HG03066 (cell line): ENCODE data around the gene MRPL24.

Experiments used
- ATAC-seq: cut with Tn5 transposase; IDR thresholded peaks from one replicate; pipeline ENCODE4 v1.9.1; 2021; ENCODE audit warnings: low read depth; ENCODE audit not compliant: unreplicated experiment

Gene MRPL24

DNA sequence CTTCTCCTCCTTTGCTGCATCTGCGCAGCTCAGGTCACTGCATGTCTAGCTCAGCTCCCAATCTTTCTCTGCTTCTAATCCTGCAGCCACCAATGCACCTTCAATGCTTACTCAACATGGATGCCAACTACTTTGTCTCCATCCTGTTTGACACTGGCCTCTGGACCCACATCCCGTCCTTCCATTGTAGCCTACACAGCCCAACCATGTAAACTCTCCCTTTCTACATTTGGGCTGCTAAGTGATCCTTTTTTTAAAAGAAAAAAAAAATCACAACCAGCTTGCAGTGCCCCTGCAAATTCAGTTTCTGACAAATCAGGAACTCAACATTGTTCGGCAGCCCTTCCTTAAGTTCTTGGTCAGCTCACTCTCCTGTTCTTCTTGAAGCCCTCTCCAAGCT lies 26.1 kb downstream of the MRPL24 start:
- no peak for ATAC-seq

- no peak for ATAC-seq
These were observed 28.3 kb downstream of the MRPL24 start for GRCh38 chr1:156712626-156713025.

DNA sequence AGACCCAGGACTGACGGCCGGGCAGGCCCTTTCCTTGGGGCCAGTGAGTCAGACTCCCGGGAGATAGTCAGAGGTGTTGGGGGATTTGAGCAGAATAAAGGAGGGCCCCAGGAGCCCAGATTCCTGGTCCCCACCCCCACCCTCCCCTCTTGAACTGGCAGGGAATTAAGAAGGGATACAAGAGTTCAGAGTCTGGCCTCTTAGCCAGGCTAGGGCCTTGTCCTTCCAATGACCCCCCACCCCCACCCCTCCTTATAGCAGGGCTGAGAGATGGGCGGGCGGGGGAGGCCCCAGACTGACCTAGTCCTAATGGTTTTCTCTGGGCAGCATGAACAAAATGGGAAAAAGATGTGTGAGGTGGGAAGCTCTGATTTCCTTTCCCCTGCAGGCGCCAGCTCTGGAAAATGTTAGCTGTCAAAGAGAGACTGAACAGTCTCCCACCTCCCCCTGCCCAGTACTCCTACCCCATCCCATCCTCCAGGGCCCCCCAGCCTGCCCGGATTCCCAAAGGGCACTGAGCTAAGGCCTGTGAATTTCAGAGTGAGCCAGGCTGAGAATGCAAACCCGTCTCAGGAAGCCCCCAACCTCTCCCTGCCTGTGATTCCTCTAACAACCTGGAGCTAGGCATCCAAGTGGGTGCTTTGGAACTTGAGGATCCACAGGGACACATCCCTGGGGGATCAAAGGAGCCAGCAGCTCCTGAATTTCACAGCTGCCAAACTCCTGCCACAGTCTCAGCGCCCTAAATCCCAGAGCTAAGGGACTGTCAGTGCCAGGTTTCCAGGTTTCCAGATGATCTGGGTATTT lies 29.7 kb downstream of the MRPL24 start:
- no peak for ATAC-seq

- ATAC-seq, result no peak
These were observed 31.0 kb downstream of the MRPL24 start for GRCh38 chr1:156709757-156710489.

GRCh38 chr1:156709031-156709430 lies 31.9 kb downstream of the MRPL24 start:
- ATAC-seq, result no peak

- no peak for ATAC-seq
These were observed 32.6 kb downstream of the MRPL24 start for GRCh38 chr1:156708218-156708661.

DNA sequence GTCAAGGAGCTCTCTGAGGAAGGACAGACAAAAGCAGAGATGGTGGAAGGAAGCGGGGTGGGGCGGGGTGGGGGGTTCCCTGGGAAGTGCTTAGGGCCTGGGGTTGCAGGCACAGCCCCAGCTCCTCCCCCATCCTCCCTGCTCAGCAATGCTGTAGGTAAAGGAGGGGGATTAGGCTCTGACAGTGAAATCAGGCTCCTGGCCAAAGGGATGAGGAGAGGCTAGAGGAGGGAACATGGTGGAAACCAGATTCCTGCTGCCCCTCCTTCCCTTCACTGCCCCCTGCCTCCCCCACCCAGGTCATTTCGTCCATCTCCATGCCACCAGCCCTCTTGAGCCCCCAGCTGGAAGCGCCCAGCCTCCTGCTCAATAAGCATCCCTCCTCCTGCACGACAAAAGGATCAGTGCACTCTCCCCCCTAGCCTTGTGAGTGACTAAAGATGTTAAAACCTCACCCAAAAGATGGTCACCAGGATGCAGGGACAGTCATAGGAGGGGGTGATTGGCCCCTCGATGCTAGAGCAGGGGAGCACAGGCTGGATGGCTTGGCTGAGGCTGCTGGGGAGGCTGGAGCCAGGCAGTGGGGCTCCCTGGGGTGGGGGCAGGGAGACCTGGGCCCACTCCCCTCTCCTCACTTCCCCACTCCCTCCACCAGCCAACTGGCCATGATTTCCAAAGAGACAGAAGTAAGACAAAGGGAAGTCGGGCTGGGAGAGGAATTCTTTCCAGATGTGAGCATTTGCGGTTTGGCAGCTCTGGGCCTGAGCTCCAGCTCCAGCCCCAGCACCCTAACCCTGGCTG lies 33.3 kb downstream of the MRPL24 start:
- no peak for ATAC-seq

GRCh38 chr1:156706657-156707416 lies 34.1 kb downstream of the MRPL24 start:
- no peak for ATAC-seq

DNA sequence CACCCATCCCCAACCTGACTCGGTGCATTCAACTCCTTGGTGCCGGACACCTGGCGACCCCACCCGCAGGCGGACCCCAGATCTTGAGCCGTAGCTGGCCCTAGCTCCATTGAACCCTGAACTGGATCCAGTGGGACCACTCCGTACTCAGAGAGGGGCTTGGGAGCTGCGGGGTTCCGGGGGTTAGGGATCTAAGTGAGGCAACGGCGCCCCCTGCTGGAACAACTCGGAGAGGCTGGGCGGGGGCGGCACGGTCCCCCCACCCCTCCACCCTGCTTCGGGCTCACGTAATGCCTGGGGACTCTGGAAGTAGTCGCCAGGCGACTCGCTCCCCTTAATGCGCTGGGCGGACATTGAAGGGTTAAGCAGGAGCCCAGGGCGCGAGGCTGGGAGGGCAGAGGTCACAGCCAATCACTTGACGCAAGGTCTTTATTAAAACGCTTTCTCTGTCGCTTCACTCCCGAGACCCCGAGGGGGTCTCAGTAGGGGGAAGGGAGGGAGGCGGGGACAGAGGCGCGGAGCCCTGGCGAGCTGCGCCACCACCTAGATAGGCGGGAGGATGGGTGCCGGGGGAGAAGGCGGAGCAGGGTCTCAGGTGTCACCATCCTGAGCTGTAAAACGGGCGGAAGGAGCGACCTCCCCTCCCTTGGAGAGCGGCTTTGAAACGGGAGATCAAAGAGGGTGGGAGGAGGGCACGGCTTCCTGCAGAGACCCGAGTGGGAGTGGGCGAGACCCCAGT lies 34.8 kb downstream of the MRPL24 start:
- no peak for ATAC-seq

- no peak for ATAC-seq
These were observed 35.5 kb downstream of the MRPL24 start, which contains the start of gene CRABP2 for GRCh38 chr1:156705321-156705917. Gene CRABP2 (minus strand): TSS chr1:156705583. CDS start chr1:156705446, 137 bp downstream.

DNA sequence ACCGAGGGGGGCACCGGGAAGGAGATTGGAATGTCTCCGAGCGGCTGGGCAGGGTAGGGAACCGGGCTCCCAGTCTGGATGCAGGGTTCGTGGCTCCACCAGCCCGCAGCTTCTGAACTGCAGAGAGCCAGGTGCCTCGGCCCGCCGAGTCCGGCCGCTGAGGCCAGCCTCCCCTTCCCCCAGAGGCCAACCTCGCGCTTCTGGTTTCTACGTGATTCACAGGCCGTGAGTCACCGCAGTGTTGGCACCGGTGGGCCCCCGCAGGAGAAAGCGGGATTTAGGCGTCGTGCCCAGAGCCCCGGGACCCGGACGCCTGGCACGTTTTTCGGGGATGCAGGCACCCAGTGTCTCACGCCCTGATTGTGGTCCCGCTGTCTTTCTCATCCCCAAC lies 36.0 kb downstream of the MRPL24 start:
- ATAC-seq, result no peak

GRCh38 chr1:156704166-156704711 lies 36.6 kb downstream of the MRPL24 start:
- no peak for ATAC-seq

GRCh38 chr1:156703741-156704140 lies 37.1 kb downstream of the MRPL24 start:
- no peak for ATAC-seq

GRCh38 chr1:156703336-156703735 lies 37.6 kb downstream of the MRPL24 start:
- no peak for ATAC-seq

GRCh38 chr1:156700736-156701531 lies 40.0 kb downstream of the MRPL24 start:
- ATAC-seq, result no peak

DNA sequence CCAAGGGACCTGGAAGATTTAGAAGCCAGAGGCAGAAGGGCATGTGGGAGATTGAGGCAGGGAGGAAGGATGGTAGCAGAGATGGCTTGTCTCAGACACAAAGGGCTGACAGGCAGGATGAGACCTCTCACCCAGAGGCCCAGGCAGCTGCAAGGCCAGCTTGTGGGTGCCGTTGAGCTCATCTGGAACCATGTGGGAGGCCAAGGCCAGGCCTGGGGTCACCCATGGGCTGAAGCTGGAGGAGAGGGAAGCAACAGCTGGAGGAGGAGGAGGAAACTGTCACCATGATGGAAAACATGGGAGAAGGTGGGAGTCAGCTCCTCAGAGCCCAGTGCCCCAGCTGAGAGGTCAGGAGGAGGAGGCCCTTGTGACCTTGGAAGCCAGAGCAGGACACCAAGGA lies 41.9 kb downstream of the MRPL24 start:
- ATAC-seq, result no peak

DNA sequence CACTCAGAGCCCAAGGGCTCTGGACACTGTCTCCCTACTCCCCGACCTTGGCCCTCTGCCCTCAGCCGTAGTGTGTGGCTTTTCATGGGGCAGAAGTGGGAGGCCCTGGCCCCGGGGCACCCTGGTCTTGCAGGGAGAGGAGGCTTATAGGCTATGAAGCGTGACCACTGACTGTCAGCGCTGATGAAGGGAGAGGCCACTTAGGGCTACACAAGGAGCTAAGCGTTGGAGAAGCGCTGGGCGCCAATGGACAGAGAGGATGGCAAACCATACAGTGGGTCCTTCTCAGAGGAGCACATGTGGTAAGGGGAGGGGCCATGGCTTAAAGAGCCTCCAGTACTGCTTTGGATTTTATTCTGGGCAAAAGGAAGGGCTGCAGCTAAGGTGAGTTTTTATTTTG lies 43.4 kb downstream of the MRPL24 start:
- no peak for ATAC-seq

DNA sequence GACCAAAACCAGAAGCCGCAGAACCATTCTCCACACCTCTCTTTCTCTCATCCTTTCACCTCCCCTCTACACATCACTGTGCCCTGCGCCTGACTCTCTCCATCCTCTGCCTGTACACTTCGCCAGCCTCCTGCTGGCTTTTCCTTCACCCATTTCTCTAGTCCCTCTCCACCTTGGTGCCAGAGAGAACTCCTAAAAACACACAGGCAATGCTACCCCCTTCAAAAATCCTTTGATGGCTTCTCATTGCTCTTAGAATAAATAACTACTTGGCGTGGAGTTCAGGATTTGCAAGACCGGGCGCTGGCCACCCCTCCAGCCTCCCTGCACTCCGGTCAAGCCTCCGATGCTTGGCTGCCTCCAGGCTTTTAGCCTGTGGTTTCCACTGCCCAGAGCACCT lies 44.1 kb downstream of the MRPL24 start:
- ATAC-seq, result no peak
